H1 (cell line): ENCODE results near the gene KIR3DL2. TPM values are rescaled to one million over a fixed set of nuclear protein-coding genes. Genes with fewer than 3 reads are reported as not detected.

ENCODE experiments used
- CTCF ChIA-PET: fragments of 300-600 bp; sonication (Branson Sonifier 250); formaldehyde crosslinking; loops from one replicate; lab custom pipeline; 2021; ENCODE audit not compliant: partially characterized antibody; lab: Charles Lee
- POLR2A ChIA-PET: fragments of 300-600 bp; sonication (Branson Sonifier 250); formaldehyde crosslinking; loops from one replicate; lab custom pipeline; 2021; ENCODE audit warnings: inconsistent platforms; ENCODE audit not compliant: partially characterized antibody; lab: Charles Lee
- DNase-seq, 2 experiments: peaks; one replicate each; pipeline versions ENCODE4 v3.0.0 to v3.0.0-alpha.2; 2010 to 2022; ENCODE audit warnings: low spot score in 2 of 2, low read depth in 1 of 2, mixed read lengths in 1 of 2
- FAIRE-seq: peaks from 2 replicates; lab custom pipeline; 2011; peaks lifted over from hg19 to GRCh38; lab: Jason Lieb, UNC
- H2AFZ ChIP-seq: 2 replicates; pipeline ENCODE4 v1.8.1; 2012; ENCODE audit warnings: low read length, inconsistent platforms
- H2AK5ac ChIP-seq: 2 replicates; pipeline ENCODE4 v1.6.1; 2013; ENCODE audit warnings: low read depth, low read length
- H2BK120ac ChIP-seq: replicated peaks from 2 replicates; pipeline ENCODE3; 2013; ENCODE audit warnings: low read depth, low read length, inconsistent platforms
- H2BK12ac ChIP-seq: 2 replicates; pipeline ENCODE4 v1.6.1; 2013; ENCODE audit warnings: low read depth, low read length
- H2BK15ac ChIP-seq: 2 replicates; pipeline ENCODE4 v1.6.1; 2013; ENCODE audit warnings: low read length
- H2BK20ac ChIP-seq: 2 replicates; pipeline ENCODE4 v1.6.1; 2013; ENCODE audit warnings: low read length
- H2BK5ac ChIP-seq: 2 replicates; pipeline ENCODE4 v1.6.1; 2013; ENCODE audit warnings: low read depth, low read length
- H3K14ac ChIP-seq: 2 replicates; pipeline ENCODE4 v1.6.1; 2013; ENCODE audit warnings: inconsistent platforms; ENCODE audit not compliant: insufficient read length
- H3K18ac ChIP-seq: 2 replicates; pipeline ENCODE4 v1.6.1; 2013; ENCODE audit warnings: low read length; ENCODE audit errors: extremely low read depth
- H3K23ac ChIP-seq: 2 replicates; pipeline ENCODE4 v1.6.1; 2013; ENCODE audit warnings: inconsistent platforms; ENCODE audit not compliant: insufficient read length
- H3K23me2 ChIP-seq: 2 replicates; pipeline ENCODE4 v1.6.1; 2013; ENCODE audit warnings: low read depth, low read length
- H3K27ac ChIP-seq: 2 replicates; pipeline ENCODE4 v1.6.1; 2011; ENCODE audit warnings: low read depth, low read length, inconsistent platforms
- H3K27me3 ChIP-seq, 4 experiments: replicated peaks in 1 of 4; 1 replicate in 1 of 4; 2 replicates in 3 of 4; pipeline versions ENCODE4 v1.6.1 to v1.8.1; 2011 to 2013; ENCODE audit warnings: low read length in 3 of 4, mild to moderate bottlenecking in 3 of 4, inconsistent platforms in 2 of 4, mixed read lengths in 2 of 4, moderate library complexity in 1 of 4; ENCODE audit not compliant: control insufficient read depth in 3 of 4, insufficient read depth in 3 of 4; ENCODE audit errors: extremely low read depth in 1 of 4
- H3K36me3 ChIP-seq, 4 experiments: 2 replicates each; pipeline versions ENCODE4 v1.6.1 to v1.8.1; 2011 to 2013; ENCODE audit warnings: mild to moderate bottlenecking in 4 of 4, low read length in 3 of 4, moderate library complexity in 2 of 4, control low read depth in 1 of 4, inconsistent platforms in 1 of 4; ENCODE audit not compliant: insufficient read depth in 4 of 4, control insufficient read depth in 2 of 4
- H3K4ac ChIP-seq: replicated peaks from 2 replicates; pipeline ENCODE3; 2013; ENCODE audit warnings: low read length, low read depth, mixed read lengths, inconsistent platforms; ENCODE audit not compliant: insufficient read length
- H3K4me1 ChIP-seq, 4 experiments: replicated peaks in 1 of 4; 1 replicate in 1 of 4; 2 replicates in 3 of 4; pipeline versions ENCODE4 v1.6.1 to v1.8.1; 2011 to 2013; ENCODE audit warnings: low read length in 3 of 4, inconsistent platforms in 2 of 4, mixed read lengths in 1 of 4; ENCODE audit not compliant: insufficient read depth in 4 of 4, control insufficient read depth in 3 of 4
- H3K4me2 ChIP-seq, 2 experiments: 2 replicates each; pipeline versions ENCODE4 v1.6.1 to v1.8.1; 2011 to 2013; ENCODE audit warnings: low read depth in 2 of 2, low read length in 2 of 2, control low read depth in 1 of 2, inconsistent platforms in 1 of 2, mild to moderate bottlenecking in 1 of 2; ENCODE audit not compliant: insufficient read depth in 1 of 2
- H3K4me3 ChIP-seq, 4 experiments: fragments of 200-600, 300-600 bp in 1 of 4; sonication (generic), shearing (Covaris generic), sonication (Bioruptor Twin) in 1 of 4; 2 replicates each; pipeline versions ENCODE4 v1.5.1 to v1.8.1; 2011 to 2016; ENCODE audit warnings: low read length in 4 of 4, low read depth in 3 of 4, control low read depth in 2 of 4, inconsistent platforms in 2 of 4, mild to moderate bottlenecking in 2 of 4, mixed read lengths in 1 of 4, moderate library complexity in 1 of 4; ENCODE audit not compliant: insufficient read depth in 2 of 4; ENCODE audit errors: extremely low read depth in 1 of 4
- H3K56ac ChIP-seq: replicated peaks from 2 replicates; pipeline ENCODE3; 2013; ENCODE audit warnings: low read depth, mild to moderate bottlenecking, mixed read lengths, low read length, inconsistent platforms; ENCODE audit not compliant: insufficient read length
- H3K79me1 ChIP-seq: 2 replicates; pipeline ENCODE4 v1.6.1; 2013; ENCODE audit warnings: low read depth, low read length, control low read depth
- H3K79me2 ChIP-seq, 2 experiments: 2 replicates each; pipeline versions ENCODE4 v1.6.1 to v1.8.1; 2012 to 2013; ENCODE audit warnings: low read length in 2 of 2, mild to moderate bottlenecking in 2 of 2, inconsistent platforms in 1 of 2; ENCODE audit not compliant: insufficient read depth in 2 of 2, control insufficient read depth in 1 of 2
- H3K9ac ChIP-seq, 4 experiments: replicated peaks in 1 of 4; 1 replicate in 1 of 4; 2 replicates in 3 of 4; pipeline versions ENCODE4 v1.6.1 to v1.8.1; 2011 to 2013; ENCODE audit warnings: low read depth in 3 of 4, low read length in 3 of 4, control low read depth in 2 of 4, mild to moderate bottlenecking in 2 of 4, moderate library complexity in 2 of 4, inconsistent platforms in 1 of 4; ENCODE audit errors: extremely low read depth in 1 of 4
- H3K9me3 ChIP-seq, 2 experiments: 2 replicates each; pipeline versions ENCODE4 v1.6.1 to v1.8.1; 2012 to 2013; ENCODE audit warnings: mild to moderate bottlenecking in 2 of 2, moderate library complexity in 2 of 2, control low read depth in 1 of 2, inconsistent platforms in 1 of 2, low read depth in 1 of 2, low read length in 1 of 2, mixed read lengths in 1 of 2; ENCODE audit not compliant: insufficient read depth in 2 of 2
- H4K20me1 ChIP-seq, 2 experiments: replicated peaks in 1 of 2; 2 replicates each; pipeline versions ENCODE3 to v1.8.1; 2011 to 2013; ENCODE audit warnings: inconsistent platforms in 2 of 2, low read length in 2 of 2, mild to moderate bottlenecking in 1 of 2; ENCODE audit not compliant: insufficient read depth in 2 of 2, control insufficient read depth in 1 of 2
- H4K5ac ChIP-seq: 2 replicates; pipeline ENCODE4 v1.6.1; 2013; ENCODE audit warnings: low read length, low read depth, mixed read lengths, inconsistent platforms; ENCODE audit not compliant: insufficient read length
- H4K8ac ChIP-seq: 2 replicates; pipeline ENCODE4 v1.8.0; 2013; ENCODE audit warnings: mild to moderate bottlenecking, moderate library complexity, low read length, inconsistent platforms; ENCODE audit not compliant: insufficient read depth; ENCODE audit errors: extremely low read depth
- H4K91ac ChIP-seq: replicated peaks from 2 replicates; pipeline ENCODE3; 2013; ENCODE audit warnings: low read length, mixed read lengths, inconsistent platforms; ENCODE audit not compliant: insufficient read length
- CBX8 ChIP-seq: fragments of 300-800, 300-1000 bp; sonication (generic); IDR thresholded peaks from 2 replicates; pipeline ENCODE4 v1.7.1; 2016; ENCODE audit warnings: low read depth, low read length, borderline replicate concordance
- CTBP2 ChIP-seq: IDR thresholded peaks from 2 replicates; pipeline ENCODE4 v1.7.0; 2011; ENCODE audit warnings: borderline replicate concordance, mild to moderate bottlenecking, moderate library complexity, mixed read lengths, low read length; ENCODE audit not compliant: insufficient read depth, insufficient read length
- EP300 ChIP-seq, 2 experiments: IDR thresholded peaks; 1 replicate in 1 of 2; 2 replicates in 1 of 2; pipeline ENCODE4 v1.6.1; 2011 to 2012; ENCODE audit warnings: low read depth in 2 of 2, low read length in 2 of 2, mild to moderate bottlenecking in 2 of 2, borderline replicate concordance in 1 of 2, inconsistent platforms in 1 of 2, moderate library complexity in 1 of 2
- EZH2 ChIP-seq: fragments of 200-600 bp; sonication (generic); IDR thresholded peaks from 2 replicates; pipeline ENCODE4 v1.7.1; 2012; ENCODE audit warnings: low read depth, mild to moderate bottlenecking, moderate library complexity, low read length, inconsistent platforms; ENCODE audit not compliant: severe bottlenecking
- KDM4A ChIP-seq: IDR thresholded peaks from one replicate; pipeline ENCODE4 v1.7.1; 2012; ENCODE audit warnings: low read depth, mild to moderate bottlenecking, moderate library complexity, low read length, inconsistent platforms; ENCODE audit not compliant: severe bottlenecking
- NRF1 ChIP-seq: IDR thresholded peaks from 2 replicates; pipeline ENCODE4 v1.6.1; 2011; ENCODE audit warnings: mild to moderate bottlenecking, low read depth, low read length, improper control_type of control experiment
- POLR2AphosphoS5 ChIP-seq: IDR thresholded peaks from 2 replicates; pipeline ENCODE4 v1.6.1; 2011; ENCODE audit warnings: low read depth, low read length
- RXRA ChIP-seq: IDR thresholded peaks from 2 replicates; pipeline ENCODE4 v1.6.1; 2011; ENCODE audit warnings: low read depth, mild to moderate bottlenecking, low read length, moderate library complexity; ENCODE audit not compliant: insufficient read depth
- SIRT6 ChIP-seq: IDR thresholded peaks from one replicate; pipeline ENCODE4 v1.7.1; 2012; ENCODE audit warnings: low read length, inconsistent platforms
- SP4 ChIP-seq: IDR thresholded peaks from 2 replicates; pipeline ENCODE4 v1.6.1; 2012; ENCODE audit warnings: low read length, inconsistent platforms
- SUZ12 ChIP-seq: fragments of 200-600 bp; sonication (generic); IDR thresholded peaks from 2 replicates; pipeline ENCODE4 v1.6.1; 2012; ENCODE audit warnings: mild to moderate bottlenecking, inconsistent platforms, low read length, moderate library complexity, mixed read lengths
- TBP ChIP-seq: IDR thresholded peaks from 2 replicates; pipeline ENCODE4 v1.6.1; 2011; ENCODE audit warnings: low read depth, low read length, improper control_type of control experiment
- WGBS, 2 experiments: shearing (Covaris generic) in 1 of 2; methylation state at CpG; one replicate each; pipeline versions ENCODE4 v1.1.6 to v1.1.7; 2013 to 2015; ENCODE audit warnings: low lambda C conversion rate in 2 of 2, mixed read lengths in 2 of 2, inconsistent platforms in 1 of 2, low coverage in 1 of 2, missing lambda C conversion rate in 1 of 2; ENCODE audit not compliant: insufficient replicate concordance in 2 of 2, insufficient coverage in 1 of 2, insufficient read length in 1 of 2; ENCODE audit errors: extremely low coverage in 1 of 2, missing lambda C conversion rate in 1 of 2; 5-methylcytosine and 5-hydroxymethylcytosine counted together
- polyA plus RNA-seq, 7 experiments: library from polyadenylated mRNA; depleted of rRNA in 3 of 7; stranded (reverse) in 5 of 7; unstranded in 2 of 7; fragments of >200 nt in 5 of 7; fragments of 200-250 nt in 2 of 7; gene quantifications; 1 replicate in 5 of 7; 2 replicates in 1 of 7; 4 replicates in 1 of 7; pipeline versions ENCODE4 v1.2.1 to v1.2.3, GENCODE V29; 2011 to 2013; ENCODE audit warnings: missing spikeins in 2 of 7, mixed read lengths in 2 of 7
- total RNA-seq: library from RNA; stranded (reverse); fragmentation: NEBNext Ultra II Directional; extraction: Animal tissue kit (Norgen Biotek cat#: 25700); gene quantifications from 2 replicates; pipeline ENCODE4 v1.2.1, GENCODE V29; 2021
- TF ChIP-seq, protein P1 (sequence below): IDR thresholded peaks from 2 replicates; pipeline ENCODE4 v1.6.1; 2012; ENCODE audit warnings: inconsistent platforms

Gene KIR3DL2
- total and polyA plus RNA-seq, 2 of the 8 experiments (the other 6 are each of a cell fraction or from before 2014, with no cell fraction given), result not detected

DNA sequence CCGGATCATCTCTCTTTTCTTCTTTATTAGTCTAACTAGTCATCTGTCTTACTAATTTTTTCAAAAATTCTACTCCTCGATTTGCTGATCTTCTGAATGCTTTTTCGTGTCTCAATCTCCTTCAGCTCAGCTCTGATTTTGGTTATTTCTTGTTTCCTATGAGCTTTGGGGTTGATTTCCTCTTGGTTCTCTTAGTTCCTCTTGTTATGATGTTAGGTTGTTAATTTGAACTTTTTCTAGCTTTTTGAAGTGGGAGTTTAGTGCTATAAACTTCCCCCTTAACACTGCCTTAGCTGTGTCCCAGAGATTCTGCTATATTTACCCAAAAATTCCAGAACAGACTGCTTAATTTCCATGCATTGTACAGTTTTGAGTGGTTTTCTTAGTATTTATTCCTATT is 27.2 kb downstream of the KIR3DL2 start:
- 89% methylated on average over 3 of the region's 3 CpGs; no CpG with 5 or more reads in 1 of the 2 experiments for WGBS, 2 experiments
- Histone ChIP-seq H3K79me1 (no peaks in the 10 kb centered on the region), H2BK5ac (no peak overlapping the region), H3K9ac (no peak overlapping the region), H3K36me3 (no peaks in the 10 kb centered on the region), H3K4me1 (no peaks in the 10 kb centered on the region), H3K79me2 (no peaks in the 10 kb centered on the region), H3K18ac (no peak overlapping the region), H3K27me3 (no peaks in the 10 kb centered on the region; a peak in 1 of 7 replicates), H4K91ac (no peak overlapping the region), H4K8ac (no peak overlapping the region), H3K4me3 (no peak overlapping the region), H3K4me2 (no peak overlapping the region), H2BK12ac (no peak overlapping the region), H3K23ac (no peak overlapping the region), H3K56ac (no peak overlapping the region), H2BK120ac (no peak overlapping the region), H4K20me1 (no peaks in the 10 kb centered on the region), H2BK15ac (no peak overlapping the region), H3K23me2 (no peaks in the 10 kb centered on the region), H2AFZ (no peak overlapping the region), H2AK5ac (no peak overlapping the region), H3K27ac (no peak overlapping the region), H3K4ac (no peak overlapping the region), H3K14ac (no peak overlapping the region), H3K9me3 (no peaks in the 10 kb centered on the region; a peak in 1 of 4 replicates), H2BK20ac (no peak overlapping the region), H4K5ac (no peak overlapping the region)
- ChIA-PET CTCF (interaction anchor here (0.5 to 1.0 kb wide), 3 partner anchors 44 to 223 kb away, joined by 3 read pairs; no protein-coding TSS in a partner anchor), POLR2A (interaction anchor here (0.6 kb wide), 1 partner anchor 25 kb away, joined by 3 read pairs; no protein-coding TSS in a partner anchor)
- DNase-seq (no peak), FAIRE-seq (no peak)
- TF ChIP-seq CTBP2 (no peak), EP300 (IDR thresholded peaks at IDR 0.05; ENCODE audit: borderline replicate concordance in 1 of 2, low read depth in 2 of 2, low read length in 2 of 2) (no peak), SUZ12 (no peak), NRF1 (no peak), CBX8 (no peak), RXRA (no peak), SP4 (no peak), KDM4A (no peak), POLR2AphosphoS5 (no peak), TBP (no peak), EZH2 (no peak), SIRT6 (no peak)
- TF ChIP-seq, protein P1, sequence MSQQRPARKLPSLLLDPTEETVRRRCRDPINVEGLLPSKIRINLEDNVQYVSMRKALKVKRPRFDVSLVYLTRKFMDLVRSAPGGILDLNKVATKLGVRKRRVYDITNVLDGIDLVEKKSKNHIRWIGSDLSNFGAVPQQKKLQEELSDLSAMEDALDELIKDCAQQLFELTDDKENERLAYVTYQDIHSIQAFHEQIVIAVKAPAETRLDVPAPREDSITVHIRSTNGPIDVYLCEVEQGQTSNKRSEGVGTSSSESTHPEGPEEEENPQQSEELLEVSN, result no peak
